Keratinocyte (primary cell): Measurements from ENCODE around the gene AFTPH.
A peak's percentile ranks its signal among the peaks of the same experiment; 100 is the strongest.

Source experiments
- EZH2 ChIP-seq: IDR thresholded peaks from one replicate; pipeline ENCODE4 v1.6.1; 2012; ENCODE audit warnings: inconsistent platforms, mild to moderate bottlenecking, low read length, moderate library complexity
- TF ChIP-seq, protein P1 (sequence below), 3 experiments: IDR thresholded peaks in 1 of 3; conservative IDR thresholded peaks in 1 of 3; optimal IDR thresholded peaks in 1 of 3; 2 replicates in 2 of 3; 3 replicates in 1 of 3; pipeline versions ENCODE3 to v1.5.1; 2011; ENCODE audit warnings: low read length in 3 of 3, mild to moderate bottlenecking in 3 of 3, moderate library complexity in 2 of 3, control low read depth in 1 of 3, inconsistent platforms in 1 of 3; ENCODE audit not compliant: insufficient read depth in 2 of 3; ENCODE audit errors: extremely low read depth in 1 of 3

GRCh38 chr2:64488050-64488974 lies 35.8 kb upstream of the AFTPH start:
- TF ChIP-seq, protein P1, sequence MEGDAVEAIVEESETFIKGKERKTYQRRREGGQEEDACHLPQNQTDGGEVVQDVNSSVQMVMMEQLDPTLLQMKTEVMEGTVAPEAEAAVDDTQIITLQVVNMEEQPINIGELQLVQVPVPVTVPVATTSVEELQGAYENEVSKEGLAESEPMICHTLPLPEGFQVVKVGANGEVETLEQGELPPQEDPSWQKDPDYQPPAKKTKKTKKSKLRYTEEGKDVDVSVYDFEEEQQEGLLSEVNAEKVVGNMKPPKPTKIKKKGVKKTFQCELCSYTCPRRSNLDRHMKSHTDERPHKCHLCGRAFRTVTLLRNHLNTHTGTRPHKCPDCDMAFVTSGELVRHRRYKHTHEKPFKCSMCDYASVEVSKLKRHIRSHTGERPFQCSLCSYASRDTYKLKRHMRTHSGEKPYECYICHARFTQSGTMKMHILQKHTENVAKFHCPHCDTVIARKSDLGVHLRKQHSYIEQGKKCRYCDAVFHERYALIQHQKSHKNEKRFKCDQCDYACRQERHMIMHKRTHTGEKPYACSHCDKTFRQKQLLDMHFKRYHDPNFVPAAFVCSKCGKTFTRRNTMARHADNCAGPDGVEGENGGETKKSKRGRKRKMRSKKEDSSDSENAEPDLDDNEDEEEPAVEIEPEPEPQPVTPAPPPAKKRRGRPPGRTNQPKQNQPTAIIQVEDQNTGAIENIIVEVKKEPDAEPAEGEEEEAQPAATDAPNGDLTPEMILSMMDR (optimal IDR thresholded peaks at IDR 0.05 in 1 of 3, IDR thresholded peaks at IDR 0.05 in 1 of 3, conservative IDR thresholded peaks at IDR 0.05 in 1 of 3; ENCODE audit: extremely low read depth in 1 of 3, insufficient read depth in 2 of 3, low read length in 3 of 3): peak; percentile 78 to 91 (median 81)
- TF ChIP-seq EZH2: no peak
